Measurements from ENCODE around the gene HSPA12B.

HSPA12B gene

GRCh38 chr20:3744037-3744436, 11.6 kb downstream of the HSPA12B start:
- no peaks in the 10 kb centered on the region for H3K27me3 ChIP-seq (ENCODE audit: control insufficient read depth, insufficient read depth, low read length)
- no peak for TF ChIP-seq CTCF (IDR thresholded peaks at IDR 0.05)

GRCh38 chr20:3744806-3745685, 12.6 kb downstream of the HSPA12B start:
- Histone ChIP-seq H3K36me3 (ENCODE audit: control insufficient read depth, insufficient read depth, low read length) (no peaks in the 10 kb centered on the region), H3K4me3 (ENCODE audit: low read depth, low read length) (no peak overlapping the region), H3K4me2 (ENCODE audit: low read length) (no peak overlapping the region)

More at GRCh38 chr20:3744037-3744436, 11.6 kb downstream of the HSPA12B start:
- peak overlapping the region; percentile 86 for H2AFZ ChIP-seq
- H3K79me2 ChIP-seq, result no peaks in the 10 kb centered on the region
- no peak overlapping the region for H3K9ac ChIP-seq
- H3K4me3 ChIP-seq (ENCODE audit: low read depth, low read length), result no peak overlapping the region
- peaks cover 27% of the 10 kb centered on the region for H3K4me1 ChIP-seq
- no peaks in the 10 kb centered on the region for H3K9me3 ChIP-seq (ENCODE audit: control insufficient read depth, low read length)
- H3K27ac ChIP-seq, result peak overlapping the region; percentile 62
- H3K4me2 ChIP-seq (ENCODE audit: low read length), result no peak overlapping the region
- H3K36me3 ChIP-seq (ENCODE audit: control insufficient read depth, insufficient read depth, low read length), result no peaks in the 10 kb centered on the region

GRCh38 chr20:3745686-3746173, 13.2 kb downstream of the HSPA12B start:
- Histone ChIP-seq H2AFZ (peak overlapping the region; percentile 86), H3K27ac (peak overlapping the region; percentile 74), H3K4me1 (peaks cover 13% of the 10 kb centered on the region), H3K9me3 (ENCODE audit: control insufficient read depth, low read length) (no peaks in the 10 kb centered on the region), H3K9ac (no peak overlapping the region), H3K79me2 (no peaks in the 10 kb centered on the region), H3K4me3 (ENCODE audit: low read depth, low read length) (no peak overlapping the region), H3K4me2 (ENCODE audit: low read length) (no peak overlapping the region), H3K36me3 (ENCODE audit: control insufficient read depth, insufficient read depth, low read length) (no peaks in the 10 kb centered on the region), H3K27me3 (ENCODE audit: control insufficient read depth, insufficient read depth, low read length) (peaks cover 5% of the 10 kb centered on the region)
- TF ChIP-seq CTCF (IDR thresholded peaks at IDR 0.05), result no peak

More at GRCh38 chr20:3744806-3745685, 12.6 kb downstream of the HSPA12B start:
- no peaks in the 10 kb centered on the region for H3K79me2 ChIP-seq
- peaks cover 20% of the 10 kb centered on the region for H3K4me1 ChIP-seq
- peak overlapping the region; percentile 74 for H3K27ac ChIP-seq
- no peaks in the 10 kb centered on the region for H3K9me3 ChIP-seq (ENCODE audit: control insufficient read depth, low read length)
- no peak for TF ChIP-seq CTCF (IDR thresholded peaks at IDR 0.05)
- H2AFZ ChIP-seq, result peak overlapping the region; percentile 86
- H3K9ac ChIP-seq, result no peak overlapping the region
- H3K27me3 ChIP-seq (ENCODE audit: control insufficient read depth, insufficient read depth, low read length), result peaks cover 1% of the 10 kb centered on the region

DNA sequence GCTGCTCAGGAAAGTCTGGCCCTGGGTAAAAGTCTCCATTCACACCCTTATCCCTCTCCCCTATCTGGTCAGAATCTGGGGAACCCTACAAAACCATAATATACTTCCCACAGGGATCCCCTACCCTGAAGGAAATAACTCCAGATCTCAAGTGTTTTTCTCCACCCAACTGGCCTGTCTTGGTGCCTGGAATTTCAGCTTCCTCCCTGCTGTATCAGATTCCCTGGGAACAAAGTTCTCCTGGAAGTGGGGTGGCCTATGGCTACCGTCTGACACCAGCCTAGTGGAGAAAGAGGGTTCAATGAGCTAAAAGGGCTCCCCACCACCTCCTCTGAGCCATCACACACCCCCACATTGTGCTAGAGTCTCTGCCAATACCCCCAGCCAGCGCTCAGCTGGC, 15.0 kb downstream of the HSPA12B start:
- no peak overlapping the region for H3K27ac ChIP-seq
- no peaks in the 10 kb centered on the region for H3K9me3 ChIP-seq (ENCODE audit: control insufficient read depth, low read length)
- H3K79me2 ChIP-seq, result no peaks in the 10 kb centered on the region
- H3K36me3 ChIP-seq (ENCODE audit: control insufficient read depth, insufficient read depth, low read length), result no peaks in the 10 kb centered on the region
- no peak for TF ChIP-seq CTCF (IDR thresholded peaks at IDR 0.05)
- H3K9ac ChIP-seq, result no peak overlapping the region
- H3K4me3 ChIP-seq (ENCODE audit: low read depth, low read length), result no peak overlapping the region
- H3K4me2 ChIP-seq (ENCODE audit: low read length), result no peak overlapping the region
- peaks cover 13% of the 10 kb centered on the region for H3K4me1 ChIP-seq
- H2AFZ ChIP-seq, result no peak overlapping the region
- peaks cover 5% of the 10 kb centered on the region for H3K27me3 ChIP-seq (ENCODE audit: control insufficient read depth, insufficient read depth, low read length)
